SU-DHL-6 (cell line): ENCODE data around the gene HIBCH.

Experiments used
- H2AFZ ChIP-seq: fragments of 200-600 bp; sonication (generic); 2 replicates; pipeline ENCODE4 v1.6.1; 2014; ENCODE audit warnings: low read depth, mild to moderate bottlenecking, moderate library complexity, mixed read lengths, antibody characterized with exemption, low read length; ENCODE audit not compliant: severe bottlenecking
- H3F3A ChIP-seq: fragments of 200-600 bp; shearing (Covaris generic); 2 replicates; pipeline ENCODE4 v1.6.0; 2016; ENCODE audit warnings: antibody characterized with exemption, mild to moderate bottlenecking; ENCODE audit not compliant: insufficient read depth
- H3K27ac ChIP-seq: fragments of 200-600 bp; sonication (generic); 2 replicates; pipeline ENCODE4 v1.5.1; 2016; ENCODE audit warnings: low read depth, mild to moderate bottlenecking, low read length, moderate library complexity, mixed read lengths
- H3K27me3 ChIP-seq: fragments of 200-600 bp; sonication (generic), shearing (Covaris generic); 2 replicates; pipeline ENCODE4 v1.6.0; 2014; ENCODE audit warnings: mild to moderate bottlenecking, low read length
- H3K36me3 ChIP-seq: fragments of 200-600 bp; sonication (generic); 2 replicates; pipeline ENCODE4 v1.6.1; 2014; ENCODE audit warnings: mild to moderate bottlenecking, low read length, mixed read lengths
- H3K4me2 ChIP-seq: fragments of 300-600, 200-600 bp; shearing (Covaris generic), sonication (generic); 2 replicates; pipeline ENCODE4 v1.6.0; 2014; ENCODE audit warnings: low read length, low read depth, mild to moderate bottlenecking; ENCODE audit not compliant: poor library complexity, severe bottlenecking
- H3K4me3 ChIP-seq: fragments of 200-600 bp; sonication (generic); 2 replicates; pipeline ENCODE4 v1.5.1; 2014; ENCODE audit warnings: antibody characterized with exemption, low read length, mild to moderate bottlenecking, mixed read lengths; ENCODE audit not compliant: insufficient read depth, poor library complexity, severe bottlenecking
- H3K79me2 ChIP-seq: fragments of 200-600 bp; sonication (generic); 2 replicates; pipeline ENCODE4 v1.6.1; 2014; ENCODE audit warnings: mild to moderate bottlenecking, low read length, moderate library complexity; ENCODE audit not compliant: insufficient read depth
- H3K9ac ChIP-seq: fragments of 200-600 bp; sonication (generic); 2 replicates; pipeline ENCODE4 v1.7.0; 2014; ENCODE audit warnings: mild to moderate bottlenecking, low read length
- H3K9me2 ChIP-seq: fragments of 200-600 bp; sonication (generic); replicated peaks from 2 replicates; pipeline ENCODE4 v1.6.1; 2014; ENCODE audit warnings: low read length; ENCODE audit not compliant: insufficient read depth
- H3K9me3 ChIP-seq: fragments of 200-600 bp; sonication (generic); 2 replicates; pipeline ENCODE4 v1.6.1; 2014; ENCODE audit warnings: low read length, mixed read lengths; ENCODE audit not compliant: insufficient read depth
- H4K20me1 ChIP-seq: fragments of 200-600 bp; sonication (generic); 2 replicates; pipeline ENCODE4 v1.6.1; 2014; ENCODE audit warnings: low read depth, mild to moderate bottlenecking, antibody characterized with exemption, low read length, moderate library complexity, mixed read lengths
- CTCF ChIP-seq: fragments of 200-600 bp; sonication (generic); IDR thresholded peaks from one replicate; pipeline ENCODE4 v1.5.1; 2017; ENCODE audit warnings: antibody characterized with exemption, mild to moderate bottlenecking, low read length, moderate library complexity; ENCODE audit not compliant: insufficient read depth, poor library complexity, severe bottlenecking
- EZH2phosphoT487 ChIP-seq: fragments of 200-600 bp; sonication (generic), shearing (Covaris generic); conservative IDR thresholded peaks from 2 replicates; pipeline ENCODE4 v1.6.1; 2018; ENCODE audit warnings: mild to moderate bottlenecking, antibody characterized with exemption, low read length, moderate library complexity, mixed read lengths

HIBCH gene

GRCh38 chr2:190342611-190343010 is 23.0 kb upstream of the HIBCH start:
- no peak overlapping the region for H2AFZ ChIP-seq
- H3K27ac ChIP-seq = no peak overlapping the region
- H4K20me1 ChIP-seq = no peaks in the 10 kb centered on the region
- H3K36me3 ChIP-seq = no peaks in the 10 kb centered on the region
- TF ChIP-seq EZH2phosphoT487 = no peak
- no peak for TF ChIP-seq CTCF
- H3K79me2 ChIP-seq = no peaks in the 10 kb centered on the region
- H3K9ac ChIP-seq = no peak overlapping the region
- H3K9me3 ChIP-seq = no peaks in the 10 kb centered on the region
- H3K27me3 ChIP-seq = no peaks in the 10 kb centered on the region
- H3K4me3 ChIP-seq = no peak overlapping the region
- H3K4me2 ChIP-seq = no peak overlapping the region
- no peaks in the 10 kb centered on the region for H3K9me2 ChIP-seq
- H3F3A ChIP-seq = no peaks in the 10 kb centered on the region

GRCh38 chr2:190340369-190340768 is 20.7 kb upstream of the HIBCH start:
- no peak for TF ChIP-seq EZH2phosphoT487
- TF ChIP-seq CTCF = no peak
- Histone ChIP-seq H3K4me2 (no peak overlapping the region), H4K20me1 (no peaks in the 10 kb centered on the region)

GRCh38 chr2:190339394-190339793 is 19.8 kb upstream of the HIBCH start:
- Histone ChIP-seq H4K20me1 (no peaks in the 10 kb centered on the region), H3K9ac (no peak overlapping the region), H3K9me2 (no peaks in the 10 kb centered on the region), H3K27me3 (no peaks in the 10 kb centered on the region), H3K4me3 (no peak overlapping the region), H3K27ac (no peak overlapping the region), H3K9me3 (no peaks in the 10 kb centered on the region), H3K4me2 (no peak overlapping the region), H2AFZ (no peak overlapping the region), H3F3A (no peaks in the 10 kb centered on the region), H3K79me2 (no peaks in the 10 kb centered on the region), H3K36me3 (no peaks in the 10 kb centered on the region)
- TF ChIP-seq EZH2phosphoT487 = no peak
- no peak for TF ChIP-seq CTCF

More at GRCh38 chr2:190340369-190340768, 20.7 kb upstream of the HIBCH start:
- Histone ChIP-seq H3K9ac (no peak overlapping the region), H3F3A (no peaks in the 10 kb centered on the region), H3K27me3 (no peaks in the 10 kb centered on the region), H2AFZ (no peak overlapping the region), H3K9me3 (no peaks in the 10 kb centered on the region), H3K9me2 (no peaks in the 10 kb centered on the region), H3K27ac (no peak overlapping the region), H3K79me2 (no peaks in the 10 kb centered on the region), H3K4me3 (no peak overlapping the region), H3K36me3 (no peaks in the 10 kb centered on the region)

GRCh38 chr2:190338453-190338852 is 18.8 kb upstream of the HIBCH start:
- H3K4me2 ChIP-seq = no peak overlapping the region
- H3K27me3 ChIP-seq = no peaks in the 10 kb centered on the region
- no peak overlapping the region for H3K4me3 ChIP-seq
- H3K9me2 ChIP-seq = no peaks in the 10 kb centered on the region
- no peaks in the 10 kb centered on the region for H3K9me3 ChIP-seq
- no peaks in the 10 kb centered on the region for H3F3A ChIP-seq
- no peaks in the 10 kb centered on the region for H3K79me2 ChIP-seq
- H3K36me3 ChIP-seq = no peaks in the 10 kb centered on the region
- H4K20me1 ChIP-seq = no peaks in the 10 kb centered on the region
- TF ChIP-seq EZH2phosphoT487 (no peak), CTCF (no peak)
- H3K9ac ChIP-seq = no peak overlapping the region
- H3K27ac ChIP-seq = no peak overlapping the region
- no peak overlapping the region for H2AFZ ChIP-seq
